ENCODE results near the gene NOX5. TPM values are rescaled to one million over a fixed set of nuclear protein-coding genes. Genes with fewer than 3 reads are reported as not detected.
A peak's percentile ranks its signal among the peaks of the same experiment; 100 is the strongest.
"Not testable (repeated sequence)": the region's sequence is repeated elsewhere in the genome, so short reads cannot be mapped to it uniquely, and the experiment has no call there.

NOX5 gene
- total RNA-seq, 4 donors from 2014 or later = 0.19 to 1.5 (median 0.46) TPM

- no peaks in the 10 kb centered on the region for H3K4me1 ChIP-seq
- no peaks in the 10 kb centered on the region for H3K36me3 ChIP-seq
- TF ChIP-seq POLR2A (IDR thresholded peaks at IDR 0.05) (no peak), CTCF (IDR thresholded peaks at IDR 0.05) (no peak)
- intact Hi-C loops (cut with DNase I) = no loop called here
- peaks cover 0 to 4% (median 0%) of the 10 kb centered on the region in 4 donors for H3K27me3 ChIP-seq
- no peak for DNase-seq
- 40 to 52% methylated on average over 3 to 4 of the region's 4 CpGs for WGBS, 2 donors
- H3K4me3 ChIP-seq = no peak overlapping the region
- peak overlapping the region in 3 of 4 donors; percentile 51 to 61 (median 53) for H3K27ac ChIP-seq
- H3K9me3 ChIP-seq = peaks cover 0 to 34% (median 15%) of the 10 kb centered on the region in 3 donors
These were observed 42.1 kb upstream of the NOX5 start for GRCh38 chr15:68972201-68973065.

- H3K4me3 ChIP-seq; H3K27ac ChIP-seq; H3K36me3 ChIP-seq; DNase-seq; H3K4me1 ChIP-seq; intact Hi-C loops (cut with DNase I): not testable (repeated sequence)
- WGBS, 2 donors = 90 to 95% methylated on average over 4 to 10 of the region's 26 CpGs
- H3K9me3 ChIP-seq = peaks cover 0 to 14% (median 0%) of the 10 kb centered on the region in 3 donors
- H3K27me3 ChIP-seq = peaks cover 0 to 14% (median 0%) of the 10 kb centered on the region in 4 donors
These were observed 38.8 kb upstream of the NOX5 start for GRCh38 chr15:68975651-68976160.

GRCh38 chr15:68977426-68977825, 37.1 kb upstream of the NOX5 start:
- peaks cover 0 to 18% (median 0%) of the 10 kb centered on the region in 4 donors for H3K27me3 ChIP-seq
- H3K9me3 ChIP-seq = peaks cover 0 to 14% (median 0%) of the 10 kb centered on the region in 3 donors
- H3K4me1 ChIP-seq; H3K27ac ChIP-seq; intact Hi-C loops (cut with DNase I); DNase-seq; H3K36me3 ChIP-seq; H3K4me3 ChIP-seq: not testable (repeated sequence)
- 89 to 92% methylated on average over 10 of the region's 10 CpGs for WGBS, 2 donors

GRCh38 chr15:68979006-68979405, 35.5 kb upstream of the NOX5 start:
- Histone ChIP-seq H3K9me3 (peaks cover 0 to 14% (median 0%) of the 10 kb centered on the region in 3 donors), H3K27me3 (peaks cover 0 to 30% (median 0%) of the 10 kb centered on the region in 4 donors), H3K36me3 (no peaks in the 10 kb centered on the region), H3K4me1 (no peaks in the 10 kb centered on the region), H3K27ac (no peak overlapping the region), H3K4me3 (no peak overlapping the region)
- 74 to 77% methylated on average over 3 of the region's 3 CpGs for WGBS, 2 donors
- no peak for TF ChIP-seq CTCF (IDR thresholded peaks at IDR 0.05)
- no peak for TF ChIP-seq POLR2A (IDR thresholded peaks at IDR 0.05)
- no peak for DNase-seq
- intact Hi-C loops (cut with DNase I) = no loop called here

- Histone ChIP-seq H3K27me3 (peaks cover 0 to 31% (median 0%) of the 10 kb centered on the region in 4 donors), H3K27ac (no peak overlapping the region), H3K4me3 (no peak overlapping the region), H3K36me3 (no peaks in the 10 kb centered on the region), H3K9me3 (peaks cover 0 to 14% (median 0%) of the 10 kb centered on the region in 3 donors), H3K4me1 (no peaks in the 10 kb centered on the region)
- TF ChIP-seq POLR2A (IDR thresholded peaks at IDR 0.05) (no peak), CTCF (IDR thresholded peaks at IDR 0.05) (no peak)
- no peak for DNase-seq
- intact Hi-C loops (cut with DNase I) = no loop called here
- WGBS, 2 donors = 70 to 100% methylated on average over 1 of the region's 1 CpG
These were observed 34.7 kb upstream of the NOX5 start for GRCh38 chr15:68979816-68980215.

- H3K9me3 ChIP-seq = peaks cover 0 to 10% (median 0%) of the 10 kb centered on the region in 3 donors
- intact Hi-C loops (cut with DNase I) = no loop called here
- H3K4me1 ChIP-seq = no peaks in the 10 kb centered on the region
- no peak for DNase-seq
- H3K36me3 ChIP-seq = no peaks in the 10 kb centered on the region
- TF ChIP-seq CTCF (IDR thresholded peaks at IDR 0.05) = no peak
- TF ChIP-seq POLR2A (IDR thresholded peaks at IDR 0.05) = no peak
- no peak overlapping the region for H3K27ac ChIP-seq
- H3K27me3 ChIP-seq = peaks cover 0 to 36% (median 0%) of the 10 kb centered on the region in 4 donors
- H3K4me3 ChIP-seq = no peak overlapping the region
These were observed 33.7 kb upstream of the NOX5 start for GRCh38 chr15:68980786-68981185.

Measured in esophagus squamous epithelium (tissue), 5 donors.